C4-2B (cell line): ENCODE data around the gene TNNT2.

Source experiments
- H3K27ac ChIP-seq: fragments of 450-650 bp; 2 replicates; pipeline ENCODE4 v1.5.1; 2017
- ZFX ChIP-seq: fragments of 450-650 bp; IDR thresholded peaks from 2 replicates; pipeline ENCODE4 v1.6.1; 2017
- TF ChIP-seq, protein P1 (sequence below): fragments of 450-650 bp; conservative IDR thresholded peaks from 2 replicates; pipeline ENCODE4 v1.5.1; 2017; ENCODE audit warnings: mild to moderate bottlenecking

TNNT2 gene

GRCh38 chr1:201420608-201421002, 43.1 kb upstream of the TNNT2 start:
- H3K27ac ChIP-seq, result no peak overlapping the region
- TF ChIP-seq, protein P1, sequence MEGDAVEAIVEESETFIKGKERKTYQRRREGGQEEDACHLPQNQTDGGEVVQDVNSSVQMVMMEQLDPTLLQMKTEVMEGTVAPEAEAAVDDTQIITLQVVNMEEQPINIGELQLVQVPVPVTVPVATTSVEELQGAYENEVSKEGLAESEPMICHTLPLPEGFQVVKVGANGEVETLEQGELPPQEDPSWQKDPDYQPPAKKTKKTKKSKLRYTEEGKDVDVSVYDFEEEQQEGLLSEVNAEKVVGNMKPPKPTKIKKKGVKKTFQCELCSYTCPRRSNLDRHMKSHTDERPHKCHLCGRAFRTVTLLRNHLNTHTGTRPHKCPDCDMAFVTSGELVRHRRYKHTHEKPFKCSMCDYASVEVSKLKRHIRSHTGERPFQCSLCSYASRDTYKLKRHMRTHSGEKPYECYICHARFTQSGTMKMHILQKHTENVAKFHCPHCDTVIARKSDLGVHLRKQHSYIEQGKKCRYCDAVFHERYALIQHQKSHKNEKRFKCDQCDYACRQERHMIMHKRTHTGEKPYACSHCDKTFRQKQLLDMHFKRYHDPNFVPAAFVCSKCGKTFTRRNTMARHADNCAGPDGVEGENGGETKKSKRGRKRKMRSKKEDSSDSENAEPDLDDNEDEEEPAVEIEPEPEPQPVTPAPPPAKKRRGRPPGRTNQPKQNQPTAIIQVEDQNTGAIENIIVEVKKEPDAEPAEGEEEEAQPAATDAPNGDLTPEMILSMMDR, result no peak
- no peak for TF ChIP-seq ZFX

GRCh38 chr1:201419746-201420607, 42.5 kb upstream of the TNNT2 start:
- no peak for TF ChIP-seq ZFX
- TF ChIP-seq, protein P1, result no peak
- H3K27ac ChIP-seq, result no peak overlapping the region

- no peak for TF ChIP-seq ZFX
- TF ChIP-seq, protein P1, result no peak
- no peak overlapping the region for H3K27ac ChIP-seq
Observed at GRCh38 chr1:201419256-201419655, 41.8 kb upstream of the TNNT2 start.

- TF ChIP-seq ZFX, result no peak
- TF ChIP-seq, protein P1, result no peak
- no peak overlapping the region for H3K27ac ChIP-seq
Observed at GRCh38 chr1:201418461-201418860, 41.0 kb upstream of the TNNT2 start.

- no peak overlapping the region for H3K27ac ChIP-seq
- no peak for TF ChIP-seq ZFX
- TF ChIP-seq, protein P1, result no peak
Observed at GRCh38 chr1:201414051-201414738, 36.7 kb upstream of the TNNT2 start.

GRCh38 chr1:201411292-201411691, 33.8 kb upstream of the TNNT2 start:
- TF ChIP-seq, protein P1, result no peak
- no peak for TF ChIP-seq ZFX
- H3K27ac ChIP-seq, result no peak overlapping the region

DNA sequence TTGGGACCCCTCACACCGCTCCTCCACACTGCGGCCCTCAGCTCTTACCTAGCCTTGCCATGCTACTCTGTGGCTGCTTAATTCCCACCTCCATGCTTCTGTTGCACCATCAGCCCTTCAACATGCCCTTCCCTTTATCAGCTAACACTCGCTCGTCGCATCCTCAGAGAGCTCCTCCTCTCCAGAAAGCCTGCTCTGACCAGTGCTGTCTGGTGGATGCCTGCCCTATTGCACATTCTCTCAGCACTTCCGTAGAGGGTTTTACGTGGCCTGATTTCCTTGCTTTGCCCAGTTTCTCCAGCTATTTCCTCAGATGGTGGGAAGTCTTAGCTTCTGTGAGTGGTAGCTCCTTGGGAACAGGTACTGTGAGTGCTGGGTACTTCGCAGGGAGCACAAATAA, 32.0 kb upstream of the TNNT2 start:
- H3K27ac ChIP-seq, result no peak overlapping the region
- TF ChIP-seq, protein P1, result no peak
- no peak for TF ChIP-seq ZFX
